HEK293 (cell line): ENCODE data around the gene ALOX12B.

ENCODE experiments used
- CTCF ChIA-PET: fragments of 350-600 bp; formaldehyde crosslinking; extraction: SDS; loops from one replicate; lab custom pipeline; 2021; ENCODE audit warnings: antibody characterized with exemption; lab: Yijun Ruan, JAX
- POLR2A ChIA-PET: fragments of 300-600 bp; formaldehyde crosslinking; extraction: SDS; loops from one replicate; lab custom pipeline; 2020; ENCODE audit warnings: antibody characterized with exemption, inconsistent platforms; lab: Yijun Ruan, JAX
- H3K27ac ChIP-seq: fragments of 200-500 bp; sonication (Bioruptor generic); 2 replicates; pipeline ENCODE4 v1.5.1; 2014; ENCODE audit warnings: low read depth, low read length, control low read depth, inconsistent platforms; ENCODE audit errors: extremely low read depth
- H3K36me3 ChIP-seq, 2 experiments: fragments of 200-500 bp in 1 of 2; sonication (Bioruptor generic) in 1 of 2; 1 replicate in 1 of 2; 2 replicates in 1 of 2; pipeline ENCODE4 v1.5.1; 2014 to 2017; ENCODE audit warnings: inconsistent platforms in 2 of 2, low read length in 2 of 2; ENCODE audit not compliant: control insufficient read depth in 2 of 2, insufficient read depth in 1 of 2
- H3K4me1 ChIP-seq: fragments of 200-500 bp; sonication (Bioruptor generic); 2 replicates; pipeline ENCODE4 v1.5.1; 2014; ENCODE audit warnings: mild to moderate bottlenecking, low read length, inconsistent platforms; ENCODE audit not compliant: control insufficient read depth, insufficient read depth
- H3K4me3 ChIP-seq: 2 replicates; pipeline ENCODE4 v1.5.1; 2011; ENCODE audit warnings: low read depth, mild to moderate bottlenecking, control low read depth, low read length, moderate library complexity
- H3K9me3 ChIP-seq: fragments of 200-500 bp; sonication (Bioruptor generic); 2 replicates; pipeline ENCODE4 v1.5.1; 2014; ENCODE audit warnings: low read depth, low read length, inconsistent platforms; ENCODE audit not compliant: control insufficient read depth, insufficient read depth
- EGR2 ChIP-seq: fragments of 450-650 bp; formaldehyde crosslinking; IDR thresholded peaks from 2 replicates; pipeline ENCODE4 v1.5.1; 2016; ENCODE audit warnings: low read depth, missing biosample characterization, missing genetic modification characterization
- IKZF3 ChIP-seq: fragments of 450-650 bp; IDR thresholded peaks from 2 replicates; pipeline ENCODE4 v1.5.0; 2018; ENCODE audit warnings: missing biosample characterization, mild to moderate bottlenecking, missing genetic modification characterization, moderate library complexity
- KLF16 ChIP-seq: fragments of 450-650 bp; formaldehyde crosslinking; IDR thresholded peaks from 2 replicates; pipeline ENCODE4 v1.5.1; 2017; ENCODE audit warnings: missing biosample characterization, missing genetic modification characterization
- KLF9 ChIP-seq: fragments of 450-650 bp; formaldehyde crosslinking; IDR thresholded peaks from 2 replicates; pipeline ENCODE4 v1.5.1; 2016; ENCODE audit warnings: missing biosample characterization, missing genetic modification characterization, low read depth
- RBAK ChIP-seq: fragments of 450-650 bp; formaldehyde crosslinking; IDR thresholded peaks from 2 replicates; pipeline ENCODE4 v1.5.1; 2016; ENCODE audit warnings: missing biosample characterization, missing genetic modification characterization
- REPIN1 ChIP-seq: fragments of 450-650 bp; formaldehyde crosslinking; IDR thresholded peaks from 2 replicates; pipeline ENCODE4 v1.5.1; 2017; ENCODE audit warnings: missing biosample characterization, missing genetic modification characterization, low read depth
- SCRT2 ChIP-seq: fragments of 450-650 bp; formaldehyde crosslinking; IDR thresholded peaks from 2 replicates; pipeline ENCODE4 v1.5.1; 2016; ENCODE audit warnings: missing biosample characterization, missing genetic modification characterization
- YY1 ChIP-seq: fragments of 450-650 bp; formaldehyde crosslinking; IDR thresholded peaks from 2 replicates; pipeline ENCODE4 v1.5.1; 2018; ENCODE audit warnings: missing biosample characterization, missing genetic modification characterization
- ZBTB44 ChIP-seq: fragments of 450-650 bp; IDR thresholded peaks from 2 replicates; pipeline ENCODE4 v1.5.1; 2018; ENCODE audit warnings: missing biosample characterization, mild to moderate bottlenecking, missing genetic modification characterization
- ZFP37 ChIP-seq: fragments of 450-650 bp; formaldehyde crosslinking; IDR thresholded peaks from 2 replicates; pipeline ENCODE4 v1.5.1; 2016; ENCODE audit warnings: missing biosample characterization, missing genetic modification characterization
- ZFP69B ChIP-seq: fragments of 450-650 bp; formaldehyde crosslinking; IDR thresholded peaks from 2 replicates; pipeline ENCODE4 v1.5.1; 2016; ENCODE audit warnings: missing biosample characterization, missing genetic modification characterization
- ZNF114 ChIP-seq: fragments of 450-650 bp; formaldehyde crosslinking; IDR thresholded peaks from 2 replicates; pipeline ENCODE4 v1.5.0; 2017; ENCODE audit warnings: missing biosample characterization, missing genetic modification characterization
- ZNF169 ChIP-seq: fragments of 450-650 bp; formaldehyde crosslinking; IDR thresholded peaks from 2 replicates; pipeline ENCODE4 v1.5.1; 2016; ENCODE audit warnings: missing biosample characterization, missing genetic modification characterization
- ZNF175 ChIP-seq: fragments of 450-650 bp; formaldehyde crosslinking; IDR thresholded peaks from 2 replicates; pipeline ENCODE4 v1.5.1; 2016; ENCODE audit warnings: missing biosample characterization, missing genetic modification characterization
- ZNF221 ChIP-seq: fragments of 450-650 bp; formaldehyde crosslinking; IDR thresholded peaks from 2 replicates; pipeline ENCODE4 v1.5.1; 2017; ENCODE audit warnings: missing biosample characterization, missing genetic modification characterization, borderline replicate concordance
- ZNF274 ChIP-seq, 2 experiments: fragments of 200-500 bp in 1 of 2; fragments of 450-650 bp in 1 of 2; sonication (Bioruptor generic) in 1 of 2; formaldehyde crosslinking in 1 of 2; IDR thresholded peaks; 2 replicates each; pipeline versions ENCODE4 v1.5.1 to v1.6.1; 2014 to 2016; ENCODE audit warnings: borderline replicate concordance in 1 of 2, inconsistent platforms in 1 of 2, low read length in 1 of 2, missing biosample characterization in 1 of 2, missing genetic modification characterization in 1 of 2
- ZNF350 ChIP-seq: fragments of 450-650 bp; formaldehyde crosslinking; IDR thresholded peaks from 2 replicates; pipeline ENCODE4 v1.5.0; 2017; ENCODE audit warnings: missing biosample characterization, mild to moderate bottlenecking, missing genetic modification characterization
- ZNF354C ChIP-seq: fragments of 450-650 bp; formaldehyde crosslinking; IDR thresholded peaks from 2 replicates; pipeline ENCODE4 v1.5.1; 2016; ENCODE audit warnings: missing biosample characterization, missing genetic modification characterization, low read depth, borderline replicate concordance
- ZNF394 ChIP-seq: fragments of 450-650 bp; formaldehyde crosslinking; IDR thresholded peaks from 2 replicates; pipeline ENCODE4 v1.5.1; 2016; ENCODE audit warnings: missing biosample characterization, missing genetic modification characterization, mild to moderate bottlenecking, moderate library complexity, borderline replicate concordance
- ZNF529 ChIP-seq: fragments of 450-650 bp; formaldehyde crosslinking; IDR thresholded peaks from 2 replicates; pipeline ENCODE4 v1.5.1; 2017; ENCODE audit warnings: missing genetic modification characterization, missing biosample characterization; ENCODE audit not compliant: insufficient replicate concordance
- ZNF561 ChIP-seq: fragments of 450-650 bp; IDR thresholded peaks from 2 replicates; pipeline ENCODE4 v1.5.1; 2018; ENCODE audit warnings: missing biosample characterization, missing genetic modification characterization, borderline replicate concordance
- ZNF701 ChIP-seq: fragments of 450-650 bp; formaldehyde crosslinking; IDR thresholded peaks from 2 replicates; pipeline ENCODE4 v1.5.1; 2016; ENCODE audit warnings: missing biosample characterization, missing genetic modification characterization
- ZNF76 ChIP-seq: fragments of 450-650 bp; formaldehyde crosslinking; IDR thresholded peaks from 2 replicates; pipeline ENCODE4; 2016; ENCODE audit warnings: low read depth, missing biosample characterization, missing genetic modification characterization, borderline replicate concordance
- ZNF777 ChIP-seq: fragments of 450-650 bp; formaldehyde crosslinking; IDR thresholded peaks from 2 replicates; pipeline ENCODE4 v1.5.1; 2017; ENCODE audit warnings: missing biosample characterization, missing genetic modification characterization, borderline replicate concordance
- ZNF830 ChIP-seq: fragments of 450-650 bp; IDR thresholded peaks from 2 replicates; pipeline ENCODE4 v1.5.0; 2018; ENCODE audit warnings: missing biosample characterization, missing genetic modification characterization, low read depth, mild to moderate bottlenecking, moderate library complexity
- TF ChIP-seq, protein P1 (sequence below): fragments of 450-650 bp; formaldehyde crosslinking; IDR thresholded peaks from 2 replicates; pipeline ENCODE4 v1.5.1; 2016; ENCODE audit warnings: missing biosample characterization, missing genetic modification characterization
- TF ChIP-seq, protein P2 (sequence below): fragments of 450-650 bp; IDR thresholded peaks from 2 replicates; pipeline ENCODE4 v1.5.1; 2018; ENCODE audit warnings: missing biosample characterization, missing genetic modification characterization
- TF ChIP-seq, protein P3 (sequence below): fragments of 450-650 bp; formaldehyde crosslinking; IDR thresholded peaks from 2 replicates; pipeline ENCODE4 v1.5.1; 2016; ENCODE audit warnings: missing biosample characterization, missing genetic modification characterization

ALOX12B gene

DNA sequence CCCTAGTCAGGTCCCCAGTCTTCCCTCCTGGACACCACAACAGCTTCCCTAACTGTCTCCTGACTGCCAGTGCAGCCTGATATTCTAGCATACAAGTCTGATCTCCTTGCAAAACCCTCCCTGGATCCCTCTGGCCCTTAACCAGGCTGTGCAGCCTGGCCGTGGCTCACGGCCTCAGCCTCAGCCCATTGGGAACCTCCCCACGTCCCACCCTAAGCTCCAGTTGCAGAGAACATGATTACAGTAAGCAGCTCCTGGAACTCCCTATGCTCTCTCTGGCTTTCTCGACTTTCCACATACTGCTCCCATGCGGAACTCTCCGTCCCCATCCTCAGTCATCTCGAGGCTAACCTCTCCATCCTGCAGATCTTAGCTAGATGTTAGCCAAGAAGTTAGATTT is 13.0 kb downstream of the ALOX12B start (continued):
- TF ChIP-seq ZNF114 (tag by site-specific recombination) (no peak), YY1 (tag by site-specific recombination) (no peak), SCRT2 (no peak), RBAK (no peak)

DNA sequence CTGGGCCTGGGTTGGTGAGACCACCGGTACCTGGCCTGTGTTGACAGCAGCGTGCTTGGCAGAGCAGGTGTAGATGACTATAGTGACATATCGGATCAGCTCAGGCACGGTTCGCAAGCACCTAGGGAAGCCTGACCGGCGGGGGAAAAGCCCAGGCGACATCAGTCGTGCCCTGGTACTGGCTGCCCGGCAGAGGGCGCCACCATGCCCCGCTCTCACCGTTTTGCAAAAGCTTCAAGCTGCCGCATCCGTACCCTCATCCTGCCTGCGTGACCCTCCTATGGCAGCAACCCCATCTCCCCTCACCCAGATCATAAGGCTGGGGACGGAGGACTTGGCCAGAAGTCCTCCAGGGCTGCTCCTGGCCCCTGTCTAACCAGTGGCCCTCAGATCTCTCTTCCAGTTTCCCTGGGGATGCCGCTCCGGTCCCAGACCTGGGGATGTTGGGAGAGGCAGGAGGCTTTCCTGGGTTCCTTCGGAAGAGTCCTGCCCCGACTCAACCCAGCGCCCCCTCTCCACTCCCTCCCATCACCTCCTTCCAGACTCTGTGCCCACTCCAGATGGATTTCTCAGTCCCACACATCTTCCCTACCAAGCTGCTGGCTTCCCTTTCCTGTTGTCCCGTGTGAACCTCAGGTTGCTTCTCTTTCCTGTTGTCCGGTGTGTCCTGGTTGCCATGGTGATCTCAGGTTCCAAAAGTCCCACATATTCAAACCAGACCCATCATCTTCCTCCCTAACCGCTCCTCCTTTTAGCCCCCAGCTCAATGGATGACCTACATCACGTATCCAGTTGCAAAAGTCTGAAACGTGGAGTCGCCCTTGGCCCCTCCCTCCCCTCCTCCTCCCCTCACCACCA is 13.7 kb downstream of the ALOX12B start:
- H3K9me3 ChIP-seq = no peaks in the 10 kb centered on the region
- TF ChIP-seq ZNF529 (tag by site-specific recombination) = no peak
- no peak for TF ChIP-seq ZNF274 (IDR thresholded peaks at IDR 0.05; ENCODE audit: low read length)
- TF ChIP-seq ZNF274 (tag by site-specific recombination; IDR thresholded peaks at IDR 0.05; ENCODE audit: borderline replicate concordance) = no peak
- TF ChIP-seq, protein P1, sequence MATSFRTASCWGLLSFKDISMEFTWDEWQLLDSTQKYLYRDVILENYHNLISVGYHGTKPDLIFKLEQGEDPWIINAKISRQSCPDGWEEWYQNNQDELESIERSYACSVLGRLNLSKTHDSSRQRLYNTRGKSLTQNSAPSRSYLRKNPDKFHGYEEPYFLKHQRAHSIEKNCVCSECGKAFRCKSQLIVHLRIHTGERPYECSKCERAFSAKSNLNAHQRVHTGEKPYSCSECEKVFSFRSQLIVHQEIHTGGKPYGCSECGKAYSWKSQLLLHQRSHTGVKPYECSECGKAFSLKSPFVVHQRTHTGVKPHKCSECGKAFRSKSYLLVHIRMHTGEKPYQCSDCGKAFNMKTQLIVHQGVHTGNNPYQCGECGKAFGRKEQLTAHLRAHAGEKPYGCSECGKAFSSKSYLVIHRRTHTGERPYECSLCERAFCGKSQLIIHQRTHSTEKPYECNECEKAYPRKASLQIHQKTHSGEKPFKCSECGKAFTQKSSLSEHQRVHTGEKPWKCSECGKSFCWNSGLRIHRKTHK (tag by site-specific recombination) = no peak
- TF ChIP-seq ZNF394 = peak; percentile 25; the same call in 1 of the 2 replicates
- TF ChIP-seq, protein P2, sequence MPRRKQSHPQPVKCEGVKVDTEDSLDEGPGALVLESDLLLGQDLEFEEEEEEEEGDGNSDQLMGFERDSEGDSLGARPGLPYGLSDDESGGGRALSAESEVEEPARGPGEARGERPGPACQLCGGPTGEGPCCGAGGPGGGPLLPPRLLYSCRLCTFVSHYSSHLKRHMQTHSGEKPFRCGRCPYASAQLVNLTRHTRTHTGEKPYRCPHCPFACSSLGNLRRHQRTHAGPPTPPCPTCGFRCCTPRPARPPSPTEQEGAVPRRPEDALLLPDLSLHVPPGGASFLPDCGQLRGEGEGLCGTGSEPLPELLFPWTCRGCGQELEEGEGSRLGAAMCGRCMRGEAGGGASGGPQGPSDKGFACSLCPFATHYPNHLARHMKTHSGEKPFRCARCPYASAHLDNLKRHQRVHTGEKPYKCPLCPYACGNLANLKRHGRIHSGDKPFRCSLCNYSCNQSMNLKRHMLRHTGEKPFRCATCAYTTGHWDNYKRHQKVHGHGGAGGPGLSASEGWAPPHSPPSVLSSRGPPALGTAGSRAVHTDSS (tag by site-specific recombination) = 0 out of 2 replicates have a peak, but pooled peaks have one; percentile 25
- TF ChIP-seq KLF16 (tag by site-specific recombination) = 0 out of 2 replicates have a peak, but pooled peaks have one; percentile 47
- no peak for TF ChIP-seq ZNF169 (tag by site-specific recombination)
- TF ChIP-seq ZBTB44 = no peak
- no peak for TF ChIP-seq ZNF777 (tag by site-specific recombination)
- TF ChIP-seq, protein P3, sequence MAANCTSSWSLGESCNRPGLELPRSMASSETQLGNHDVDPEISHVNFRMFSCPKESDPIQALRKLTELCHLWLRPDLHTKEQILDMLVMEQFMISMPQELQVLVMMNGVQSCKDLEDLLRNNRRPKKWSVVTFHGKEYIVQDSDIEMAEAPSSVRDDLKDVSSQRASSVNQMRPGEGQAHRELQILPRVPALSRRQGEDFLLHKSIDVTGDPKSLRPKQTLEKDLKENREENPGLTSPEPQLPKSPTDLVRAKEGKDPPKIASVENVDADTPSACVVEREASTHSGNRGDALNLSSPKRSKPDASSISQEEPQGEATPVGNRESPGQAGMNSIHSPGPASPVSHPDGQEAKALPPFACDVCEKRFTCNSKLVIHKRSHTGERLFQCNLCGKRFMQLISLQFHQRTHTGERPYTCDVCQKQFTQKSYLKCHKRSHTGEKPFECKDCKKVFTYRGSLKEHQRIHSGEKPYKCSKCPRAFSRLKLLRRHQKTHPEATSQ (tag by site-specific recombination) = no peak
- TF ChIP-seq ZNF830 (tag by site-specific recombination) = no peak
- no peak for TF ChIP-seq ZNF701 (tag by site-specific recombination)
- no peak for TF ChIP-seq EGR2
- TF ChIP-seq KLF9 (tag by site-specific recombination) = no peak
- TF ChIP-seq ZNF354C (tag by site-specific recombination) = no peak
- peak; percentile 85; the same call in 1 of the 2 replicates for TF ChIP-seq REPIN1 (tag by site-specific recombination)
- TF ChIP-seq ZNF76 (tag by site-specific recombination) = no peak
- no peak for TF ChIP-seq ZNF561 (tag by site-specific recombination)
- TF ChIP-seq ZNF221 (tag by site-specific recombination) = no peak
- TF ChIP-seq IKZF3 (tag by site-specific recombination) = peak; percentile 73
- TF ChIP-seq ZNF175 (tag by site-specific recombination) = no peak
- TF ChIP-seq ZFP69B (tag by site-specific recombination) = 0 out of 2 replicates have a peak, but pooled peaks have one; percentile 16
- TF ChIP-seq ZNF350 (tag by site-specific recombination) = no peak
- TF ChIP-seq ZFP37 = no peak

More for the DNA sequence above, 13.7 kb downstream of the ALOX12B start:
- Histone ChIP-seq H3K27ac (no peak overlapping the region), H3K4me3 (peak overlapping the region; percentile 28), H3K36me3 (no peaks in the 10 kb centered on the region), H3K4me1 (no peaks in the 10 kb centered on the region)
- POLR2A ChIA-PET = interaction anchor here (0.6 to 1.6 kb wide), 6 partner anchors 11 to 208 kb away, joined by 3 to 10 read pairs (median 4); partner anchors contain the start of genes ALOX12B, CNTROB and TRAPPC1
- CTCF ChIA-PET = interaction anchor here (0.5 to 27.3 kb wide), 52 partner anchors 9 to 815 kb away, joined by 3 to 561 read pairs (median 4); partner anchors contain the start of genes ALOX12B, ALOXE3, AURKB and CNTROB
